HCT116 (cell line): ENCODE results near the gene TOP3B. TPM values are rescaled to one million over a fixed set of nuclear protein-coding genes. Genes with fewer than 3 reads are reported as not detected.

Experiments
- ATAC-seq: fragments of 200-7000 bp; cut with Tn5 transposase; 2 replicates; pipeline ENCODE4 v1.9.1; 2020; ENCODE audit warnings: mild to moderate bottlenecking, moderate library complexity
- BruUV-seq: library from RNA; stranded (reverse); fragments of 400-500 nt; replicated peaks from 2 replicates; lab custom pipeline; 2021; lab: Mats Ljungman, UMichigan
- CTCF ChIA-PET: fragments of 300-600 bp; sonication (Branson Sonifier 250); formaldehyde crosslinking; loops from one replicate; lab custom pipeline; 2021; ENCODE audit warnings: antibody characterized with exemption; lab: Charles Lee
- POLR2A ChIA-PET: fragments of 300-600, 350-600 bp; sonication (Branson Sonifier 250); formaldehyde crosslinking; loops from one replicate; lab custom pipeline; 2021; ENCODE audit warnings: antibody characterized with exemption; lab: Charles Lee
- RAD21 ChIA-PET, 2 experiments: fragments of 300-600 bp; sonication (Branson Sonifier 250); formaldehyde crosslinking; loops; one replicate each; lab custom pipeline; 2023; ENCODE audit warnings: low total read pairs in 2 of 2; ENCODE audit not compliant: uncharacterized antibody in 2 of 2, unreplicated experiment in 2 of 2, low non-redundant PET in 1 of 2; lab: Charles Lee
- DNase-seq: peaks from one replicate; pipeline ENCODE4 v3.0.0-alpha.2; 2010; ENCODE audit warnings: low read depth, low spot score
- H2AFZ ChIP-seq: fragments of 200-600 bp; shearing (Covaris generic), sonication (generic); 2 replicates; pipeline ENCODE4 v1.6.1; 2017; ENCODE audit warnings: low read depth, mixed run types, mixed read lengths, antibody characterized with exemption, low read length; ENCODE audit not compliant: poor library complexity, severe bottlenecking
- H3K27ac ChIP-seq: 2 replicates; pipeline ENCODE4 v1.5.1; 2012; ENCODE audit warnings: low read depth, low read length
- H3K27me3 ChIP-seq: fragments of 200-600 bp; sonication (generic); 2 replicates; pipeline ENCODE4 v1.6.1; 2016; ENCODE audit warnings: mixed run types, low read length, mixed read lengths; ENCODE audit not compliant: insufficient read depth
- H3K36me3 ChIP-seq, 2 experiments: fragments of 200-500 bp in 1 of 2; fragments of 200-600 bp in 1 of 2; sonication (Bioruptor generic) in 1 of 2; sonication (generic) in 1 of 2; 2 replicates each; pipeline versions ENCODE4 v1.5.1 to v1.6.1; 2014 to 2016; ENCODE audit warnings: low read length in 2 of 2, inconsistent platforms in 1 of 2, mixed read lengths in 1 of 2, mixed run types in 1 of 2; ENCODE audit not compliant: insufficient read depth in 2 of 2, control insufficient read depth in 1 of 2
- H3K4me1 ChIP-seq, 2 experiments: fragments of 200-600 bp in 1 of 2; sonication (generic) in 1 of 2; 2 replicates each; pipeline versions ENCODE4 v1.5.1 to v1.6.1; 2012 to 2017; ENCODE audit warnings: low read length in 2 of 2, inconsistent platforms in 1 of 2, mild to moderate bottlenecking in 1 of 2, mixed read lengths in 1 of 2, mixed run types in 1 of 2, moderate library complexity in 1 of 2; ENCODE audit not compliant: insufficient read depth in 2 of 2, control insufficient read depth in 1 of 2
- H3K4me2 ChIP-seq: fragments of 200-600 bp; sonication (generic); 2 replicates; pipeline ENCODE4 v1.6.1; 2017; ENCODE audit warnings: mixed run types, low read length, mixed read lengths
- H3K4me3 ChIP-seq, 2 experiments: fragments of 200-600 bp in 1 of 2; sonication (generic) in 1 of 2; replicated peaks in 1 of 2; 2 replicates each; pipeline ENCODE4 v1.5.1; 2011 to 2016; ENCODE audit warnings: low read length in 2 of 2, control low read depth in 1 of 2, low read depth in 1 of 2, mild to moderate bottlenecking in 1 of 2, mixed read lengths in 1 of 2, mixed run types in 1 of 2
- H3K79me2 ChIP-seq: fragments of 200-600 bp; sonication (generic); 2 replicates; pipeline ENCODE4 v1.6.1; 2017; ENCODE audit warnings: mild to moderate bottlenecking, mixed run types, low read length, moderate library complexity, mixed read lengths; ENCODE audit not compliant: insufficient read depth
- H3K9ac ChIP-seq: fragments of 200-600 bp; sonication (generic); 2 replicates; pipeline ENCODE4 v1.6.1; 2016; ENCODE audit warnings: low read length, mixed read lengths
- H3K9me2 ChIP-seq: fragments of 200-600 bp; sonication (generic), shearing (Covaris generic); 2 replicates; pipeline ENCODE4 v1.6.1; 2017; ENCODE audit warnings: mixed run types, mild to moderate bottlenecking, moderate library complexity; ENCODE audit not compliant: insufficient read depth
- H3K9me3 ChIP-seq, 2 experiments: fragments of 200-500 bp in 1 of 2; fragments of 200-600 bp in 1 of 2; sonication (Bioruptor generic) in 1 of 2; sonication (generic) in 1 of 2; 2 replicates each; pipeline ENCODE4 v1.6.1; 2014 to 2017; ENCODE audit warnings: low read length in 2 of 2, mixed read lengths in 2 of 2, inconsistent platforms in 1 of 2, low read depth in 1 of 2, mild to moderate bottlenecking in 1 of 2, mixed run types in 1 of 2, moderate library complexity in 1 of 2; ENCODE audit not compliant: control insufficient read depth in 1 of 2, insufficient read depth in 1 of 2
- H4K20me1 ChIP-seq: fragments of 200-600 bp; sonication (generic), shearing (Covaris generic); 2 replicates; pipeline ENCODE4 v1.6.1; 2017; ENCODE audit warnings: mixed run types, mild to moderate bottlenecking, moderate library complexity; ENCODE audit not compliant: insufficient read depth
- CEBPB ChIP-seq: IDR thresholded peaks from 2 replicates; pipeline ENCODE4 v1.6.1; 2012; ENCODE audit warnings: low read depth
- POLR2AphosphoS5 ChIP-seq: IDR thresholded peaks from 2 replicates; pipeline ENCODE4 v1.6.1; 2011; ENCODE audit warnings: mild to moderate bottlenecking, low read depth, low read length, moderate library complexity
- SIN3A ChIP-seq: IDR thresholded peaks from 2 replicates; pipeline ENCODE4 v1.6.1; 2012; ENCODE audit warnings: low read depth
- SP1 ChIP-seq: IDR thresholded peaks from 2 replicates; pipeline ENCODE4 v1.6.1; 2012; ENCODE audit warnings: low read depth
- SRF ChIP-seq: IDR thresholded peaks from 2 replicates; pipeline ENCODE4 v1.6.1; 2012; ENCODE audit warnings: low read depth
- TCF7L2 ChIP-seq: IDR thresholded peaks from 2 replicates; pipeline ENCODE4 v1.7.0; 2011; ENCODE audit warnings: borderline replicate concordance, inconsistent platforms; ENCODE audit not compliant: insufficient read depth, insufficient read length; ENCODE audit errors: extremely low read depth
- YY1 ChIP-seq: IDR thresholded peaks from 2 replicates; pipeline ENCODE4 v1.6.1; 2011; ENCODE audit warnings: low read length, low read depth, moderate library complexity, mild to moderate bottlenecking; ENCODE audit not compliant: insufficient replicate concordance; ENCODE audit errors: extremely low read depth
- ZFX ChIP-seq: fragments of 450-650 bp; IDR thresholded peaks from 2 replicates; pipeline ENCODE4 v1.6.1; 2017
- intact Hi-C: fragments of 100-400 bp; cut with micrococcal nuclease; formaldehyde crosslinking; loops from 2 replicates; pipeline ENCODE4 v1.10.0; 2022
- total RNA-seq: library from RNA; stranded (reverse); gene quantifications from one replicate; pipeline ENCODE4 v1.2.1, GENCODE V29; 2021; ENCODE audit not compliant: unreplicated experiment

TOP3B gene
- total RNA-seq, 1 experiment from 2014 or later, result 50.1 TPM

DNA sequence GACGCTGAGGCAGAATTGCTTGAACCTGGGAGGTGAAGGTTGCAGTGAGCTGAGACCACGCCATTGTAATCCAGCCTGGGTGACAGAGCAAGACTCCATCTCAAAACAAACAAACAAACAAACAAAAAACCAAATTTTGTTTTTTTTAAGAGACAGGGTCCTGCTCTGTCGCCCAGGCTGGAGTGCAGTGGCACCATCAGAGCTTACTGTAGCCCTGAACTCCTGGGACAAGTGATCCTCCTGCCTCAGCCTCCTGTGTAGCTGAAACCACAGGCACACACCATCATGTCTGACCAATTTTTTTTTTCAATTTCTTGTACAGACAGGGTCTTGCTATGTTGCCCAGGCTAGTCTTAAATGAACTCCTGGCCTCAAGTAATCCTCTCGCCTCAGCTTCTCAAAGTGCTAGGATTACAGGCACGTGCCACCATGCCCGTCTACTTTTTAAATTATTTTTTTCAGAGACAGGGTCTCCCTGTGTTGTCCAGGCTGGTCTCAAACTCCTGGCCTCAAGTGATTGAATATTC lies 16.8 kb downstream of the TOP3B start:
- no peak overlapping the region for H3K4me2 ChIP-seq
- ATAC-seq (no peak), DNase-seq (no peak)
- peaks cover 44 to 49% of the 10 kb centered on the region in 2 experiments for H3K36me3 ChIP-seq
- RAD21 ChIA-PET, result no interaction called here
- intact Hi-C loops, result no loop called here
- H3K27ac ChIP-seq, result no peak overlapping the region
- H3K9me2 ChIP-seq, result no peaks in the 10 kb centered on the region
- no TSS peak for BruUV-seq
- H3K9ac ChIP-seq, result no peak overlapping the region
- TF ChIP-seq POLR2AphosphoS5 (no peak), TCF7L2 (no peak), SIN3A (no peak), ZFX (no peak), SRF (no peak), SP1 (no peak), CEBPB (no peak), YY1 (no peak)
- H3K4me1 ChIP-seq, result peaks cover 0 to 9% of the 10 kb centered on the region in 2 experiments; a peak in 3 of 4 replicates
- POLR2A ChIA-PET, result no interaction called here
- H3K79me2 ChIP-seq, result no peaks in the 10 kb centered on the region
- no peaks in the 10 kb centered on the region for H3K9me3 ChIP-seq
- no peaks in the 10 kb centered on the region for H4K20me1 ChIP-seq
- H3K27me3 ChIP-seq, result no peaks in the 10 kb centered on the region
- no peak overlapping the region for H2AFZ ChIP-seq
- CTCF ChIA-PET, result interaction anchor here (1.9 kb wide), 1 partner anchor 13 kb away, joined by 7 read pairs; the partner anchor contains the start of gene PPM1F
- H3K4me3 ChIP-seq, result no peak overlapping the region

DNA sequence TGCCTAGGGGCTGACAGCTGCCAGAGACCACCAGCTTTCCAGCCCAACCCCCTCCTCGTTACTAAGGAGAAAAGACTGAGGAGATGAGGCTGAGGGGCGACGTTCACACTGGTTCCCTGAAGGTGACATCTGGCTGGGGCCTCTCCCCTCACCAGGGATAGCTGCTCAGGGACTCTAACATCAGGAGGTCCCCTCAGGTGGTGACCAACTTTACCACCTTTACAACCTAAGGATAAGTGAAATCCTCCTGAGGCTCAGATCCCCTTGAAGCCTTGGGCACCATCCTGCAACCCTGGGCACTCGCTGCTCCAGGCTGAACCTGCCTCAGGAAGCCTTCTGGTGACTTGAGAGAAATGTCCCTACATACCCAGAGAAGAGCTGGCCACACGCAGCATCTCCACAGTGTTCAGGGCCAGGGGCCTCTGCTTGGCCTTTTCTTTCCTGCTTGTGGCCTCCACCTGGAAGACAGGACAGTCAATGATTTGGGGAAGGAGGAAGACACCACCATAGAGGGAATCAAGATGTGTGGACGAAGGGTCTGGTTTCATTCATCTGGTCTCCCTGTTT lies 17.6 kb downstream of the TOP3B start:
- Histone ChIP-seq H3K9me2 (no peaks in the 10 kb centered on the region), H3K79me2 (no peaks in the 10 kb centered on the region), H3K9me3 (no peaks in the 10 kb centered on the region), H4K20me1 (no peaks in the 10 kb centered on the region), H3K4me2 (no peak overlapping the region), H3K4me3 (no peak overlapping the region), H3K4me1 (peaks cover 0 to 9% of the 10 kb centered on the region in 2 experiments; a peak in 3 of 4 replicates), H3K27me3 (no peaks in the 10 kb centered on the region), H3K9ac (no peak overlapping the region), H3K27ac (no peak overlapping the region), H3K36me3 (peaks cover 37 to 45% of the 10 kb centered on the region in 2 experiments; a peak in 3 of 4 replicates), H2AFZ (no peak overlapping the region)
- intact Hi-C loops, result no loop called here
- DNase-seq, result no peak
- ChIA-PET RAD21 (no interaction called here), CTCF (interaction anchor here (1.9 kb wide), 1 partner anchor 12 kb away, joined by 7 read pairs; the partner anchor contains the start of gene PPM1F)
- no TSS peak for BruUV-seq
- TF ChIP-seq SIN3A, result no peak
- TF ChIP-seq, all 23 proteins: peak for 0
- POLR2A ChIA-PET, result no interaction called here
- ATAC-seq, result no peak
